ENCODE results near the gene PCDH1. TPM values are rescaled to one million over a fixed set of nuclear protein-coding genes. Genes with fewer than 3 reads are reported as not detected.

Gene PCDH1
- polyA plus RNA-seq, 1 donor, result 22.4 TPM

- DNase-seq, result no peak
These were observed 3.8 kb downstream of the PCDH1 start for GRCh38 chr5:141874262-141874964.

- no peak for DNase-seq
These were observed 4.3 kb downstream of the PCDH1 start for GRCh38 chr5:141873933-141874261.

- DNase-seq, result no peak
These were observed 5.5 kb downstream of the PCDH1 start for GRCh38 chr5:141872496-141873356.

- DNase-seq, result no peak
These were observed 6.3 kb downstream of the PCDH1 start for GRCh38 chr5:141871870-141872269.

GRCh38 chr5:141870871-141871270, 7.3 kb downstream of the PCDH1 start:
- no peak for DNase-seq

- no peak for DNase-seq
These were observed 8.0 kb downstream of the PCDH1 start for GRCh38 chr5:141870228-141870627.

GRCh38 chr5:141869514-141869913, 8.7 kb downstream of the PCDH1 start:
- DNase-seq, result no peak

GRCh38 chr5:141869040-141869439, 9.2 kb downstream of the PCDH1 start:
- no peak for DNase-seq

- no peak for DNase-seq
These were observed 9.7 kb downstream of the PCDH1 start for GRCh38 chr5:141868541-141868940.

- DNase-seq, result no peak
These were observed 10.6 kb downstream of the PCDH1 start for GRCh38 chr5:141867651-141868050.

GRCh38 chr5:141867139-141867538, 11.1 kb downstream of the PCDH1 start:
- no peak for DNase-seq

GRCh38 chr5:141866096-141866495, 12.1 kb downstream of the PCDH1 start:
- peak; percentile 58 for DNase-seq

- no peak for DNase-seq
These were observed 12.8 kb downstream of the PCDH1 start for GRCh38 chr5:141865406-141865805.

GRCh38 chr5:141864371-141865370, 13.5 kb downstream of the PCDH1 start:
- no peak for DNase-seq

- DNase-seq, result no peak
These were observed 14.5 kb downstream of the PCDH1 start for GRCh38 chr5:141863569-141864178.

GRCh38 chr5:141862936-141863543, 15.2 kb downstream of the PCDH1 start:
- no peak for DNase-seq

- DNase-seq, result no peak
These were observed 17.0 kb downstream of the PCDH1 start for GRCh38 chr5:141861194-141861593.

GRCh38 chr5:141858079-141858765, 20.0 kb downstream of the PCDH1 start:
- DNase-seq, result no peak

- DNase-seq, result no peak
These were observed 21.0 kb downstream of the PCDH1 start for GRCh38 chr5:141857226-141857625.

- no peak for DNase-seq
These were observed 22.0 kb downstream of the PCDH1 start for GRCh38 chr5:141856037-141856790.

Data from left kidney (tissue), 2 donors.